Measurements from ENCODE around the gene IFITM1.

- no peak for TF ChIP-seq CTCF (IDR thresholded peaks at IDR 0.05; ENCODE audit: low read depth, low read length, missing input control)
- no peak for TF ChIP-seq JUND (IDR thresholded peaks at IDR 0.05)
- TF ChIP-seq GABPA (IDR thresholded peaks at IDR 0.05 in 1 of 2, conservative IDR thresholded peaks at IDR 0.05 in 1 of 2) = no peak
- peak; percentile 58 to 85 for TF ChIP-seq RXRA (IDR thresholded peaks at IDR 0.05)
- TF ChIP-seq MAX (IDR thresholded peaks at IDR 0.05) = no peak
- no peak for TF ChIP-seq HNF4A (conservative IDR thresholded peaks at IDR 0.05)
- TF ChIP-seq TAF1 (conservative IDR thresholded peaks at IDR 0.05) = no peak
- no peak for TF ChIP-seq RAD21 (IDR thresholded peaks at IDR 0.05)
- no peak for TF ChIP-seq YY1 (IDR thresholded peaks at IDR 0.05)
- TF ChIP-seq REST (IDR thresholded peaks at IDR 0.05) = no peak
- no peak for TF ChIP-seq FOXA1 (IDR thresholded peaks at IDR 0.05)
Observed at GRCh38 chr11:326592-326841, 12.7 kb downstream of the IFITM1 start.
